C4-2B (cell line): ENCODE results near the gene AUTS2.

ENCODE experiments used
- H3K27ac ChIP-seq: fragments of 450-650 bp; 2 replicates; pipeline ENCODE4 v1.5.1; 2017
- ZFX ChIP-seq: fragments of 450-650 bp; IDR thresholded peaks from 2 replicates; pipeline ENCODE4 v1.6.1; 2017
- TF ChIP-seq, protein P1 (sequence below): fragments of 450-650 bp; conservative IDR thresholded peaks from 2 replicates; pipeline ENCODE4 v1.5.1; 2017; ENCODE audit warnings: mild to moderate bottlenecking

The AUTS2 gene

DNA sequence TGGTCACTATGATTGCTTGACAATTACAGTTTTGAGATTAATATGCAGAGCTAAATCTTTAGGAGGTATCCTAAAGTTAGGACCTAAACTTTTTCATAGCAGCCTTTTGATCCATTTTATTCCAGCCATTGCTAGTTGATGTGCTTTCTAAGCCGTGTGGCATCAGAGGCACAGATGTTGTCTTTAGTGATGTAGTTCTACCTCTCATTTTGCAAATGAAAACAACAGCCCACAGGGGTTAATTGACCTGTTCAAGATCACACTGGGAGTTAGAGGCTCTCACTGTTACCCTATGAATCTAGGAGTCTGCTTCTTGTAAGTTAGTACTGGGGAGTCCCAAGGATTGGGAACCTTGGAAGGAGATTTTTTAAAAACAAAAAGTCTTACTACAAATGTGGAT, 10.6 kb downstream of the AUTS2 start:
- TF ChIP-seq, protein P1, sequence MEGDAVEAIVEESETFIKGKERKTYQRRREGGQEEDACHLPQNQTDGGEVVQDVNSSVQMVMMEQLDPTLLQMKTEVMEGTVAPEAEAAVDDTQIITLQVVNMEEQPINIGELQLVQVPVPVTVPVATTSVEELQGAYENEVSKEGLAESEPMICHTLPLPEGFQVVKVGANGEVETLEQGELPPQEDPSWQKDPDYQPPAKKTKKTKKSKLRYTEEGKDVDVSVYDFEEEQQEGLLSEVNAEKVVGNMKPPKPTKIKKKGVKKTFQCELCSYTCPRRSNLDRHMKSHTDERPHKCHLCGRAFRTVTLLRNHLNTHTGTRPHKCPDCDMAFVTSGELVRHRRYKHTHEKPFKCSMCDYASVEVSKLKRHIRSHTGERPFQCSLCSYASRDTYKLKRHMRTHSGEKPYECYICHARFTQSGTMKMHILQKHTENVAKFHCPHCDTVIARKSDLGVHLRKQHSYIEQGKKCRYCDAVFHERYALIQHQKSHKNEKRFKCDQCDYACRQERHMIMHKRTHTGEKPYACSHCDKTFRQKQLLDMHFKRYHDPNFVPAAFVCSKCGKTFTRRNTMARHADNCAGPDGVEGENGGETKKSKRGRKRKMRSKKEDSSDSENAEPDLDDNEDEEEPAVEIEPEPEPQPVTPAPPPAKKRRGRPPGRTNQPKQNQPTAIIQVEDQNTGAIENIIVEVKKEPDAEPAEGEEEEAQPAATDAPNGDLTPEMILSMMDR = no peak
- no peak for TF ChIP-seq ZFX

DNA sequence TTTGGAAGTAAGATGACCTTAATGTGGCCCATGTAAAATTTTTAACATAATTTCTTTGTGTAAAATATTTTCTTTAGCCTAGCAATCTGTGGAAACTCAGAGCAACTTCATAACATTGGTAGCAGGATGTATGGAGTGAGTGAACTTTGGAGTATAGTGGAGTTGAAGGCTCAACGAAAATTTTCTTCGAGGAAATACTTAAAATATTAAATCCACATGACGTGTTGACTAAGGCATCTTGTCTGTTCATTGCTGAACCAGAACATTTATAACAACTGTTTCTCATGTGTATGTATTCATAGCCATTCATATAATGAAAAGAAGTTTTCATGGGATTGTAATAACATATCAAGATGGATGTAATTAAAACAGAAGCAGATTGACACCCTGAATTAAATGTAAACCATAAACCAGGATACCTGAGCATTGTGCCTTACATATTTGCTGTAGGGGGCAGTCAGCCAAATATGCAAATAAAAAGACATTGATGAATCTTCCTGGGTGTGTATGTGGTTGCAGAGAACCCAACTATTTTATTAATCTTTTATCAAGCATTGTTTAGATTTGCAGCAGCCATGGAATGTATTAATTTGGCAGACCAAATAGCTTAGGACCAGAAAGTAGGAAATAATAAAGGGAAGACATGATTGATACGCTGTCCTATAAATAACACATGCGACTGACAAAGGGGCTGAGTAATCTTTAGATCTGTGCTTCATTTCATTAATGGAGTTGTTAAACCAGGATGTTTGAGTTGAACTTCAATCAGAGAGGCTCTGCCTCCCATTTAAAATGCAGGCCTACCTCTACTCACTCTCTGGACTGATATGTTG, 11.5 kb downstream of the AUTS2 start:
- TF ChIP-seq, protein P1 = no peak
- TF ChIP-seq ZFX = no peak
- H3K27ac ChIP-seq = no peak overlapping the region

More for the DNA sequence above, 10.6 kb downstream of the AUTS2 start:
- no peak overlapping the region for H3K27ac ChIP-seq

DNA sequence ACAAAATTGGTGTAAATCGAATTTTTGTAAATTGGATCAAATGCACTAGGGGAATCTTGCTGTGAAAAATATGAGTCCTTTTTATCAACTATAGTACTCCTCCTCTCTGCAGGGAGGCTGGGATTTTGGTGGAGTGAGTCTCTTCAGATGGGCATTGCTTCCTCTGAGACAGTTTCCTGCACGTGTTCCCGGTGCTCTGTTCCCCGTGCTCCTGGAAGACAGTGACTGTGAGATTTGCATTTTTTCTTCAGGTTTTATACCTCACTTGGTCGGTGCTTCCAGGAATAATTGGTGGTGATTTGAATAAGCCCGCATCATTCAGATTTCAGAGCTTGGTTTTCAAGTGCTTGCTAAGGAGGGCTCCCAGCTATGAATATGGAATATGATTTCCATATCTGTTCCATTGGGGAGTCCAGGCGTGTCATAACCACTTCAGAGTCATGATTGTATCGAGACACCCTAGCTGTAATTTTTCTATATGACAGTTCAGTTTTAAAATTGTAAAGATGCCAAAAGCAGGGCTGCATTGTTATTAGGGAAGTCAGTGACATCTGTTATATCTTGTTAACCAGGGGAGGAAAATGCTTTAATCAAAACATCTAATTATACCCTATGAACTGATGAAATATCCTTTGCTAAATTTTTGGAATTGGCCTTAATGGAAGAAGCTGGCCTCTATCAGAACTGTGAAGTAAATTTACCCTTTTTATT, 12.3 kb downstream of the AUTS2 start:
- no peak for TF ChIP-seq ZFX
- TF ChIP-seq, protein P1 = no peak
- H3K27ac ChIP-seq = no peak overlapping the region

DNA sequence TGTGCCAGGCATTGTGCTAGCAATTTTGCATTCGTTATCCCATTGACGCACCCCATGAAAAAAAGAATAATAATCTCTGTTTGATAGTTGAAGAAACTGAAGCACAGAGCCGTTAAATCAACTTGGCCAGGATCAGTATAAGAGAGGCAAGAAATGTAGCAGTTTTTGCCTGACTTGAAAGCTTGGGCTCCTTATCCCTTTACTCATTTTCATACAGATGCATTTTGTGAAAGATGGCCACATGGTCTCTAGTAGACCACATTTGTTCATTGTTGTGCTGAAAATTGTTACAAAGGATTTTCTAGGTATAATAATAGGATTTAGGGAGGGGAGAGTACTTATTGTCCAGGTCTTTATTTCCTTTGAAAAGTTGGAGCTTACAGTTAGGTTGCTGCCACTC, 14.7 kb downstream of the AUTS2 start:
- H3K27ac ChIP-seq = no peak overlapping the region
- TF ChIP-seq, protein P1 = no peak
- no peak for TF ChIP-seq ZFX

DNA sequence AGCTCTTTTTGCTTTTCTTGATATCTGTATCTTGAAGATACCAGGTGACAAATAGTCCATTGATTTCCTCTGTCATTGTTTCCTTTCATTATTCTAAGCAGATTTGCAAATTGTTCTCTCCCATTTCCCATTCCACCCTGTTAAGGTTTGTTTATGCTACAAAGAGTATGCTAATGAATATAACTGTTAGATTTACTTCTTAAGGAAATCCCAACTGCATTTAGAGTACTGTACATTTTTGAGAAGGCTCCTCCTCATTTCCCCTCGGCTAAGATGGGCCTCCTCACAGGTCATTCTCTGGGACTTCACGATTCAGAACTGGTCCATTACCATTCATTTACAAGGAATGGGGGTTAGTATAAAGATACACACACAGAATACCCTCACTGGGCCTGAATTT, 15.6 kb downstream of the AUTS2 start:
- TF ChIP-seq, protein P1 = no peak
- no peak for TF ChIP-seq ZFX
- H3K27ac ChIP-seq = no peak overlapping the region

DNA sequence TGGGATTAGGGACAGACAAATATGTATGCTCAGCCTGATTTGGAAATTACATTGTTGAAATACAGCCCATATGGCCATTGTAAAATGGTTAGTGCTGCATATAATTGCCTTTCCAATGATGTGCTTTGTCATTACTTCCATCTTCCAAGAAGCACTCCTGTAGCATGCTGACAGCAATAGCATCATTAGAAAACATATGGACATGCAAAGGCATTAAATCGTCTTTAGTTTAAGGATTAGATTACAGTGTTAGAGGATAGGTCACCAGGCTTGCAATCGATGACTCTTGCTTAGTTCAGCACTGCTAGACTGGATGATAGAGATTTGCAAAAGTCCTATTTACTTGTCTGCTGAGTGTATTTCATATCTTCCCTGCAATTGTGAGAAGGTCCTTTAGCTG, 17.4 kb downstream of the AUTS2 start:
- TF ChIP-seq, protein P1 = no peak
- no peak for TF ChIP-seq ZFX
- no peak overlapping the region for H3K27ac ChIP-seq

DNA sequence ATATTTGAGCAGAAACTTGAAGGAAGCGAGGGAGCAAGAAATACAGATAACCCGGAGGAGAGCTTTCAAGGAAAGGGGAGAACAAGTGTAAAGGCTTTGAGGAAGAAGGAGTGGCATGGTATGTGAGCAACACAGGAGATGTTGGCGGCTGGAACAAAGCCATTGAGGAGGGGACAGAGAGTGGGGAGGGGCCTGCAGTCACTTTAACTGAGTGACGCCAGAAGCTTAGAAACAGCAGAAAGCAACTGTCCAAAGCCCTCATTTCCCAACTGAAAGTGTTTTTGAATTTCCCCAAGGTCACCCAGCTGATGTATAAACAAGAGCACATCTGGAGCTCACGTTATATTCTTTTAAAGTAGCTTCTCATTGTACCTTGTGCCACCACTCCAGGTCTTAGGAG, 19.1 kb downstream of the AUTS2 start:
- TF ChIP-seq, protein P1 = no peak
- TF ChIP-seq ZFX = no peak
- no peak overlapping the region for H3K27ac ChIP-seq
